GM18508 (cell line): ENCODE results near the gene GLRA2.

Source experiments
- ATAC-seq: cut with Tn5 transposase; IDR thresholded peaks from one replicate; pipeline ENCODE4 v1.9.1; 2021; ENCODE audit warnings: moderate number of reproducible peaks; ENCODE audit not compliant: insufficient read depth, unreplicated experiment

GLRA2 gene

DNA sequence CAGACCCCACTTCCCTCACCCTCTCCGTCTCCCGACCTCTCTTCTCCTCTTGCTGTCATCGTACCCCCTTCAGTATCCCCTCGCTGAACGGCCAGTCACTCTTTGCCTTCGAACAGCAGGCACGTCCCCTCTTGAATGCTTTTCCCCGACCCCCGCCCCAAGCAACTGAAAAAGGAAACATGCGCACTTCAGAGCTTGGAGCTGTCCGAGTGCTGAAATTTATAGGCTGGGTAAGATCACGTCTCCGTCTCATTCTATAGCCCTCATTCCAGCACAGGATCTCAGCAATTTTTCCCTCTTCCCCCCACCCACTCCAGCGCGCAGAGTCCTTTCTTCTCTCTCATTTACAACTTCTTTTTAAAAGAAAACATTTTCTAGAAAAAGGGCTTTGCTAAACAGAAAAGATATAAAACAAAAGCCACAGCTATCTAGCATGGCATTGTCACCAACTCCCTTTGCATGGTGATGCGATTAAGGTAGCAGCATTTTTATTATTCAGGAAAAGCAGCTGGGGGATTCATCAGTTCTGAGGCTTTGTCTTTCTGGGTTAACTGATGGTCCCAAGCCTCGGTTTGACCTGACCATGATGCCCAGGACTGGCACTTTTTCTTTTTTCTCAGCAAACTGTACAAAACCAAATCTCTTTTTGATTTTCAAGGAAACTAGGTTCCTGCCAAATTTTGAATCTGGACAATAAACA is at the start of gene GLRA2:
TSS of gene GLRA2 (plus strand) at position 247 of the 700 bp plus-strand sequence. CDS start 522 bp downstream, outside the sequence.
- no peak for ATAC-seq

DNA sequence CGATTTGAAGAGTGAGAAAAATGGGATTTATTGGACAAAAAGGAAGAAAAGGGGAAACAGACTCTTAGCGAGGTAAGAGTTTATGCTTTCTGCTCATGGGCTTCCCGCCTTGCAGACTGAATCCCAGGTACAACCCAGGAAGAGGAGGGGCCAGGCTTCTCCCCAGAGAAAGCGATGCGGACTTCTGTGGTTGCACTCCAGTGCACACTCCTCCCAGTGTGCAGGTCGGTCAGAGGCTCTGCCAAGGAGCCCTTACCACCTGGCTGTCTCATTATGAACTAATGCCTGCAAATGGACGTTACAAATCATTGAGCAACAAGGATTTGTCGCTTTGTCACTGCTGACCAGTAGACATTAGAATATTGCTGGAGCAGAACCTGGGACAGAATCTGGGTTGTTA is 39.9 kb upstream of the GLRA2 start:
- ATAC-seq: no peak

DNA sequence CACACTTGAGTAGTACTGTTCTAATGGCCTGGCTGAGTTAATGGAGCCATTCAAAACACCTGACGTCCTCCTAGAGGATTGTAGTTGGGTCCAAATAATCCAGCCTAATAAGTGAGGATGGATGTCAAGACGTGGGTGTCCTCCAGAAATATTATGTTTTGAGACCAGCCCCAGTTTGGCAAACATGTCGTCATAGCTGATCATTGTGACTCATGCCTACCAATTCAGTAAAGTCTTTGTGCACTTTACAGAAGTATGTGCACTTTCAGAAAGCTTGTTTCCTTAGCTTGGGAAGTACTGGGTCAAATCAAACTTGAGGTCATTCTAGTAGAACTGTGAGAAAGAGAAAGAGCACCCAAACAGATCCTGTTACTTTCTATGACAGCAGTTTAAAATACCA is 37.6 kb upstream of the GLRA2 start:
- ATAC-seq: no peak

DNA sequence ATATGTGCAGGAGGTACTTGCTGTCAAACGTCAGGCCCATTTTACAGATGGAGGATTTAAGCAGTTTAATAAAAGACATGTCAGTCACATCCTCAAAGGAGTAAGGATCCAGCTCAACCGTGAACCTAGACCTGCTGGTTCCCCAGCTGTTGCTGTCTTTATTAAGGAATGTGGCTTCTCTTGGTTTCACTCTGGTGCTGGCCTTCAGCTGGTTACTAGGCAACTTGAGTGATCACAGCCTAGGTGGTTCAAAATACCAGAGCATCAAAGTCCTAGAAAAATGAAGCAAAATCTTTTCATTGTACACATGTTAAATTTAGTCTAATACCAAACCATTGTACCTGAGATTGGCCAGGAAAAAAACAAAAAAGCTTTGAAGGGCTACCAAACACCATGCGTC is 32.7 kb upstream of the GLRA2 start:
- peak; percentile 15 for ATAC-seq

DNA sequence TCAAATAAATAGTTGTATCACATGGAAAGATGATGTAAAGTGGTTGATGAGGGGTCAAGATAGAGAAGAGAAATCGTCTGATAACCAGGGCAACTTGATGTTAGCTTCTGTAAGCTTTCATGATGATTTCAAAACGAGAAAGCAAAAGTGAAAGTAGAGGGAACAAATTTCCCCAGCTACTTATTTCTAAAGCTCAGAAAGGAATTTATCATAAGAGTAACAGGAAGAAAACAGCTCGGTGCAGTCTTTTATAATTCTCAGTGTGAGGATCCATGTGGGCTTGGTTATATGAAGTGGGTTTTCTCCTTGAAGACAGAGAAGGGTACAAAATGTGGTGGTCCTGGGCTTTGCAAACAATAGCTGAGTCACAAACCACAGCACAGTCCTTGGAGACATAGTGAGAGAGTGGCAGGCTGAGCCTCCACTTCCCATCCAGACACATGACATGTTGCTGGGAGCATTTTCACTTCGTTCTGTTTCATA is 32.1 kb upstream of the GLRA2 start:
- peak; percentile 60 for ATAC-seq

DNA sequence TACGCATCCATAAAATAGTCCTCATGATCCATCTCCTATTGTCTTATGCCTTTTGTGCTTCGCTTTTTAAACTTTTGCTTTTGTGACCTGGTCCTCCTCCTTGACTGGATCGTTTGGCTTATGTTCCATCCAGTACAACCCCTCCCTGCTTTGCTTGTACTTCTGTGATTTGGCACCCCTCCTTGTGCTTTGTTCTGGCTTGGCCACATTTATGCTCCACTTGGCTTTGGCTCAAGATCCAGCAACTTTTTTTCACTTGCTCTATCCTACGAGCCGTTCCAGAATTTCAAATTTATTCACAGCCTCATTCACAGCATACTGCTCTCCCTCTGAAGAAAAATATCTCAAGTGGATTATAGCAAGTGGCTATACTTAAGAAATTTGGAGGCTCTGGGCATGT is 28.0 kb upstream of the GLRA2 start:
- ATAC-seq: no peak

DNA sequence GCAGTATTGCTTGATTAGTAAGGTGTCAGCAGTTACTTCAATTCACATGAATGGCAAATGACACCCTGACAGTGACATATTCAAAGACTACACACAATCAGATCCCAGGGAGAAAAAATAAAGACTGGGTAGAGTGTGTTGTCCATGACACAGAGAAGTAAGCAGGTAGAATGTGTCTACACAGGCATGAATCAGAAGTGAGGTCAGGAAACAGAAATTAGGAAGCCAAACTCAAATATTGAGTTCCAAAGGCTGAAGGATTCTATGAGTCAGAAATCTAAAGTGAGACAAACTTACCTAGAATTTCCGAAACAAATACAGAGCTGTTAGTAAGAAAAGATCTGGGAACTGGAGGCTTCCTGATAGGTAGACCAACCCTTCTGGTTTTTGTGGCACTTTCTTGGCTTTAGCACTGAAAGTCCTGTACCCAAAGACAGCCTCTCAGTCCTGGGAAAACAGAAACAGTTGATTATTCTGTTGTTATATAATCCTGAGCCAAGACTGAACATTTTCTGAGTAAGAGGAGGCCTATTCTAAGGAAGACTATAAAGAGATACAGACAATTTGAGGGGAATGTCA is 24.3 kb upstream of the GLRA2 start:
- no peak for ATAC-seq

DNA sequence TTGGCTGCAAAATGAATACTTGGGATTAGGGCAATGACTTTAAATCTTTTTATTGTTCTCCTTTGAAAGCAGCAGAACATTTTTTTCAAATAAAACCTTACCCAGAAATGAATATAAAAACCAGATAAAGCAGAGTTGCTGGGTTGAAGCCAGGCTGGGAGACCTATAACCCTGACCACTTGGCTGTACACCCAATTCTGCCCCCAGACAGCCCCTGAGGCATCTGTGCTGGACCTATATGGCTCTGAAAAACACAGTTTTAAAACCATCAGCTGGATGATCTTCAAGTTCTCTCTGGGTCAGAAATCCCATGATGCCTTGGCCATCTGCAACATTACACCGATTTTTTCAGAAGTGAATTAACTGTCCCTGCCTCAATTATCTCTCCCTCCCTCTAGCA is 23.7 kb upstream of the GLRA2 start:
- ATAC-seq: no peak

DNA sequence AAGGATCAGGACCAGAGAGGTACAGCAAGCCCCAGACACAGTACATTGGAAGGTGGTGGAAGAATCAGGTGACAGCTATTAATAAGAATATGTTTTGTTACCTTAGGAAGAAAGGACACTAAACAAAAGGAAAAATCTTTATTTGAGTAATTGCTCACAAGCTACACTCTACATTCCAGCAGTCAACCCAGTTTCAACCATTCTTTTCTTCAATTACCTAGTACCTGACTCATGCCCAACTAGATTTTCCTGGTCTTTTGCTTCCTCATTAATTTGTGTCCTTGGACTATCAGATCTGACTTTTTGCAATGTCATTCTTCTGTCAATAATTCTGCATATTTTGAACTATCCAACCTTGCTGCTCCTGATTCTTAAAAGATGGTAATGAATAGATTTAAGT is 22.5 kb upstream of the GLRA2 start:
- no peak for ATAC-seq

DNA sequence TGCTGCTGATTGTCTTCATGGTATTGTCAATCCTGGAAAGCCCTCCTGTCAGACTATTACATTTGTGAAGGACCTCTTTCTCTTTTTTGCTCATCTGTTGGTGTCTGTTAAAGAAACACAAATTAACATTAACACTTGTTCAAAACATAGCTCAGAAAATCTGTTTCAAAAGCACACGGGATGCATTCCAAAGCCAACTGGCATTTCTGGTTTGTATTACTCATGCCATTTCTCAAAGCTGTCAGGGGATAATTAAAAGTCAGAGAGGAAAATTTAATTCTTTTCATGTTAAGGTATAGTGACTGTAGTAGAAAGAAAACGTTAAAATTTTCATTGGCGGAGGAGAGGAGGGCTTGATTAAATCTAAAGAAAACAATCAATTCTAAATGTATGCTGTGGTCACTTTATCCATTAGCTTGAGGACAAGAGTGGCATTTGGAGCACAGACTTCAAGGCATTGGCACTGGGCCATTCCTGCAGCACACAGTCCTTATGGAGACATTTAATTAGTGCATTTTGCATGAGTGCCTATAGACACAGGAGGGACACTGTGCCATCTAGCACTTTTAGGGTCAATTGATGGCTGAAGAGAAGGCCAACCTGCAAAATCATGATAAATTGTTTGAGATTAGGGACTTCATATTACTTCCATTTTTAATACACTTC is 21.2 kb upstream of the GLRA2 start:
- no peak for ATAC-seq

DNA sequence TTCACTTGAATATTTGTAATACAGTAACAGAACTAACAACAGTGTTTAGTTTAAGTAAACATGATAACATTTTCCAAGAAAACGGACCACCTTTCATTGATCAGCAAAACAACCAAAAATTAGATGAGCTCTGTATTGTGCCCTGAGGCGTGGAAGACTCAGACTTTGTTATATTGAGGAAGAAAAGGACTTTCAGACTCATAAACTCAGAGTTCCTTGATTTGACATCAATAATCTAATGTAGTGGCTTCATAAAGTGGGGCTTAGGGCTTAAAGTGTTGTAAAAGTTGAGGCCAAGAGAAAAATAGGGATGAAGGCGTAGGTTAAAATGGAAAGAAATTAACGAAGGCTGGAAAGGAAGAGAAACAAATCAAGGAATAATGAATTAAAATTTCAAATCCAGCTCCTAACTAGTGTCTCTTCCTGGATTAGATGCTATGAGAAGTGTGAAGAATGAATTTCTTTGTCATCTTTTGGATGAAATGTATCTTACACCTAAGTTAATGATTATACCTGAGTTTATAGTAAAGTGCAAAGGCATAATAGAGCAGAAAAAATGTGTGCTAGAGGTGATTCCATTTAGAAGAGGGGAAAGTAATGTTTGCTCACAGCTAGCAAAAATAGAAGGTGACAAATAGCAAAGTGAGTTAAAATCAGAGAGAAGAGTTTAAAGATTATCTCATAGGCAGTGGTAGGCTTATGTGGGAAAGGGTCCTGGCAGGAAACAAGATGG is 19.8 kb upstream of the GLRA2 start:
- ATAC-seq: no peak

DNA sequence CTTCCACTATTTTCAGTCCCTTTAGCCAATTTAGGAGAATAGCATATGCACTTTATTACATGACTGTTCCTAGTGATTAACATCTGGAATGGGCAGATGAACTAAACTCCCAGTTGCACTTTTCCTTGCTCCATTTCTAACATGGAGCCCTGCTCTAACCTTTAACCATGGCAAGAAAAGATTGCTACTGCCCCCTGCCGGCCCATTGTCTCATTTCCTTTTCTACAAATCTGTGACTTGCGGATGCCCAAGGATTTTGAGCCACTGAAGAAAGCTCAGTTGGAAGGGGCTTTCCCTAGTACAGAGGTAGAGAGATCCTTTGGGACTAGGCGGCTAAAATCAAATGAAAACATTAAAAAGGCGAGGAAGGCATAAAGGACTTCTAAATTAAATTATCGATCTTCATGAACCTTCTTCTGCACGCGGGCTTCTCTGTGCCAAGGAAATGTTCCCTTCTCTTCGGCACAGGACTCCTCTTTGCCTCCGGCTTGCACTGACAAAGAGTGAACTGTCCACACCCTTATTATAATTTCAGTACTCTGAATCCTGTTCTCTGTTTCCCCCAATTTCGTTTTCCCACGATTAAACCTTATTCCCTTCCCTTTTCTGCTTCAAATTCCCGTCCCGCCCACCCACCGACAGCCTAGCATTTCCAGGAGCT is 577 bp upstream of the GLRA2 start:
- ATAC-seq: no peak

DNA sequence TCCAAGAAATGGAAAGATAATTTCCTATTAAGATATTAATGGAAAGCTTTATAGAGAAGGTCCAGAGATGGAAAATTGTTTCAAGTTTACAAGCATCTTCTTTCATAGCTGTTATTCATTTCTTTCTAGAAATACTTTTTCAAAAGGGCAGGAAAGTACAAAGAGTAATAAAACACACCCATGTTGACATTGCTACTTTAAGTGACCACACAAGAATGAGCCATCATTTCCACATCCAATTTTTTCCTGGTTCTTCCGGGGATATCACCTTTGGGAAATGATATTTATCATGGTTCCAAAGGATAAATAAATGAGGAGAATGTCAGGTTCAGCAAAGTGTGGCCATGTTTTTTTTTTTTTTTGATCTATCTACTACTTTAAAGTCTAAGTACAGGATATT is 4.5 kb downstream of the GLRA2 start:
- no peak for ATAC-seq

DNA sequence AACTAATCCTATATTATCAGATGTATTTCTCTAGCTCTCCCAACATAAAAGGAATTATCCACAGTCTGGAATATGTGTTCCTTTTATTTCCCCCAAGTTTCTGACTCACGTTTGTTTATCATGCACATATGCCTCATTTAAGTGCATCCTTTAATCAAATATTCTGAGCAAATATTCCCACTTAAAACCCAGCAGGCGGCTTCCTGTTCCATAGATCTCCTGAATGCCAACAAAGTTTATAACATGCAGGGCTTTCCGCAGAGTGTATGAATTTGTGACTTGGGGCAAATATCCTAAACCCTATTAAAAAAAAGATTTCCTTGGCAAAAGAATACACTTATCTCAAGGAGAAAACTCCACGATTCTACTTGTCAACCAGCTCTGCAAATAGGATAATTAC is 16.9 kb downstream of the GLRA2 start:
- no peak for ATAC-seq

DNA sequence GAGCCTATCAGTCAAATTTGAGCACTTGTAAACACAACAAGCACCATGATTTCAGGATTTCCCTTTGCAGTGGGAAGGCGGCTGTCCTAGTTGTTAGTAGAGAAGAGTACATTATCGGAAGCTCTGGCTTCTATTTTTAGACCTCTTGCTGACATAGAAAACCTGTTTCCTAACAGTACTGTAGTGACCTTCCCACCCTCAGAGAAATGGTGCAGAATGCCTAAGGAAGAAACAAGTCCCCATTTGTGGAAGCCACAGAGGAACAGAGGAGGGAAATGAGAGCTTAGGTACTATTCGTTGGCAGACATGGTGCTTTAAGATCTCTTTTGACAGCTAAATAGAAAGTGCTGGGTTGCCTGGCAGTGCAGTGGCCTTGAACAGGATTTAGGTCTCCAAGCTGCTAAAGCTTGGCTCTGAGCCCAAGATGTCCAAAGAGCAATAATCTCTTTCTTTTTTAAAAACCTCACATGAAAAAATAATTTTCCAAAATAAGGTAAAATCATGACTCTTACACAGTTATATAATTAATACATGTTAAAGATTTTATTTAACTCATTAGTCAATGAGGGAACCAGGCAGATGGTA is 24.9 kb downstream of the GLRA2 start:
- no peak for ATAC-seq

DNA sequence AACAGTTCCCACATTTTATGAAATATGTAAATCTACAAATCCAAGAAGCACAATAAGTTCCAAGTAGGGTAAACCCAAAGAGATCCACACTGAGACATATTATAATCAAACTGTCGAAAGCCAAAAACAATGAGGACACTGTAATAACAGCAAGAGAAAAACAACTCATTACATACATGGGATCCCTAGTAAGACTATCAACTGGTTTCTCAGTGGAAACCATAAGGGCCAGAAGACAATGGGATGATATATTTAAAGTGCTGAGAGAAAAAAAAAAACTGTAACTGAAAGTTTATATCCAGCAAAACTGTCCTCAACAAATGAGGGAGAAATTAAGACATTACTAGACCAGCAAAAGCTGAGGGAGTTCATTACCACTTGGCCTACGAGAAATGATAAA is 34.7 kb downstream of the GLRA2 start:
- no peak for ATAC-seq

DNA sequence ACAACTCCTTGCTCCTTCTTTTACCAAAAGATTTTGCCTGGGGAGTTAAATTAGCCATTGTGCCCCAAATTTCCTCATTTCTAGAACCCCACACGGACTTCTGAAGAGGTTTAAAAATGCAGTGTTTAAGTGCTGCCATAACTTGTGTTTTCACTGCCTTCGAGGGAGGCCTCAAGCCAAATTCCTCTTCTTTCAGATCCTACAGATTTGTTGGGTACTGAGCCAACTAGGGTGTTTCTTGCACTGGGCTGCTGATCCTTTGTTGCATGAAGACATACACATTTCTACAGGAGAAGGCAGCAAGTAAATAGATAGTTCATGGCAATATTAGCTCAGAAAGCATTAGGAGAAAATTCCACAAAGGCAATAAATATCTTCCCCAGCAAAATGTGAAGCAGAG is 43.8 kb downstream of the GLRA2 start:
- ATAC-seq: no peak

DNA sequence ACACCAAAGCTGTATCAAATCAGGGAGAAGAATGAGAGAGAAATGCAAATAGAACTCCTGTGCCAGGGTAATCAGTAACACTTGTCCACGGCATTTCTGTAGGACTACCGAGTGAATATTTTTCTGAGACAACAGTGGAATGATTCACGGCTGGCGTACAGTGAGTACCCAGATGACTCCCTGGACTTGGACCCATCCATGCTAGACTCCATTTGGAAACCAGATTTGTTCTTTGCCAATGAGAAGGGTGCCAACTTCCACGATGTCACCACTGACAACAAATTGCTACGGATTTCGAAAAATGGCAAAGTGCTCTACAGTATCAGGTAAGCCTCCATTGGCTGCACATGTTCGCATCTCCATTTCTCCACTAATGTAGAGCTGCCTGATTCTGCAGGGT is 51.7 kb downstream of the GLRA2 start:
- ATAC-seq: no peak

DNA sequence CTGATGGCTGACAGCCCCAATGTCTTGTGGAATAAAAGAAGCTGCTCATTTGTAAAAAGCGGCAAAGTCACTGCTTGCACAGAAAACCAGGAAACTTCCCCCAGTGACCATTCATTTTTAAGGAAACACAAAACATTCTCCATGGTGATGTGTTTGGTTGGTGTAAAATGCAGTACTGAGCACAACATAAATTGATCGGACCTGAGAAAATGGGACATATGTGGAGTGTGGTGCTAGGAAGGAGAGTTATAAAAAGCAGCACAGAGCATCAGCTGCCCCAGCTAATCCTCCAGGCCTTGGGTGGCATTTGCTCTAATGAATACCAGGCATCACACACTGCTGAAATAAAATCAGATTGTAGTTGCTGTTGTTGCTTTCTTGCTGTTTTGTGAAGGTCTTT is 55.2 kb downstream of the GLRA2 start:
- ATAC-seq: no peak

DNA sequence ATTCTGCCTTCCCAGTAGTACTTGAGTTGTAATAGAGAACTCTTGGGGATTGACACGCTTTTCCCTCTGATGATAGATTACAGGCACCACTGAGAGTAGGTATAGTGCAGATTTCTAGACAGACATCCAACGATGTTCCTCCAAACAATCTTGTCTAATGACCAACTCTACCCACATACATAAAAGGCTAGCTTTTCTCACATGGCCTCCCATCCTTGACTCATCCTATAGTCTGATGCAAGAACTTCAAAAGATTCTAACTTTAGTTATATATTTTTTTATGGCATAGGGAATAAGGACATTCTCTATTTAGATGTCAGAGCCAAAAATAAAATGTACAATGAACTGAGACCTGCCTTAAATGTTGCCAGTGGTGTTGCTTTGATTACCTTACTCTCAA is 60.9 kb downstream of the GLRA2 start:
- no peak for ATAC-seq
